OCI-LY1 (cell line): ENCODE data around the gene GTF3C1.

Source experiments
- H2AFZ ChIP-seq: fragments of 200-600 bp; sonication (generic), shearing (Covaris generic); 2 replicates; pipeline ENCODE4 v1.6.0; 2014; ENCODE audit warnings: antibody characterized with exemption, mild to moderate bottlenecking, low read length
- H3F3A ChIP-seq: fragments of 200-600 bp; sonication (generic), shearing (Covaris generic); 2 replicates; pipeline ENCODE4 v1.6.0; 2014; ENCODE audit warnings: mild to moderate bottlenecking, antibody characterized with exemption, low read length, moderate library complexity; ENCODE audit not compliant: insufficient read depth
- H3K27ac ChIP-seq: fragments of 200-600 bp; sonication (generic); 2 replicates; pipeline ENCODE4 v1.5.1; 2014; ENCODE audit warnings: low read length, mixed run types, mild to moderate bottlenecking, low read depth; ENCODE audit not compliant: poor library complexity, severe bottlenecking
- H3K27me3 ChIP-seq: fragments of 200-600 bp; sonication (generic); 2 replicates; pipeline ENCODE4 v1.6.0; 2014; ENCODE audit warnings: antibody characterized with exemption, mild to moderate bottlenecking, low read length, moderate library complexity; ENCODE audit not compliant: insufficient read depth
- H3K36me3 ChIP-seq: fragments of 200-600 bp; sonication (generic); 2 replicates; pipeline ENCODE4 v1.6.1; 2014; ENCODE audit warnings: mild to moderate bottlenecking, antibody characterized with exemption, low read length, moderate library complexity, mixed read lengths; ENCODE audit not compliant: insufficient read depth
- H3K4me1 ChIP-seq: fragments of 200-600 bp; sonication (generic); 2 replicates; pipeline ENCODE4 v1.5.1; 2014; ENCODE audit warnings: mild to moderate bottlenecking, low read length, moderate library complexity; ENCODE audit not compliant: insufficient read depth, severe bottlenecking
- H3K4me2 ChIP-seq: fragments of 200-600 bp; sonication (generic), shearing (Covaris generic); 2 replicates; pipeline ENCODE4 v1.6.1; 2014; ENCODE audit warnings: low read length
- H3K4me3 ChIP-seq: fragments of 200-600 bp; sonication (generic); 2 replicates; pipeline ENCODE4 v1.5.1; 2014; ENCODE audit warnings: low read length, low read depth, mild to moderate bottlenecking, mixed read lengths; ENCODE audit not compliant: poor library complexity, severe bottlenecking
- H3K79me2 ChIP-seq: fragments of 200-600 bp; shearing (Covaris generic); 2 replicates; pipeline ENCODE4 v1.6.1; 2016; ENCODE audit warnings: mixed run types, low read length, mixed read lengths; ENCODE audit not compliant: insufficient read depth
- H3K9ac ChIP-seq: fragments of 200-600 bp; sonication (generic), shearing (Covaris generic); 2 replicates; pipeline ENCODE4 v1.6.1; 2014; ENCODE audit warnings: mild to moderate bottlenecking, low read length, mixed read lengths
- H3K9me2 ChIP-seq: fragments of 200-600 bp; sonication (generic), shearing (Covaris generic); 2 replicates; pipeline ENCODE4 v1.6.1; 2014; ENCODE audit warnings: low read depth, mild to moderate bottlenecking, low read length, mixed read lengths
- H3K9me3 ChIP-seq: fragments of 200-600 bp; shearing (Covaris generic); 2 replicates; pipeline ENCODE4 v1.6.1; 2014; ENCODE audit warnings: low read length, mixed read lengths
- H4K20me1 ChIP-seq: fragments of 200-600 bp; sonication (generic), shearing (Covaris generic); 2 replicates; pipeline ENCODE4 v1.6.0; 2016; ENCODE audit warnings: mild to moderate bottlenecking, low read length; ENCODE audit not compliant: insufficient read depth
- EZH2 ChIP-seq: fragments of 200-600 bp; sonication (generic), shearing (Covaris generic); IDR thresholded peaks from 2 replicates; pipeline ENCODE4 v1.8.0; 2017; ENCODE audit warnings: borderline replicate concordance, mixed run types, mild to moderate bottlenecking, antibody characterized with exemption, low read length, moderate library complexity, mixed read lengths
- TF ChIP-seq, protein P1 (sequence below): fragments of 200-600 bp; sonication (generic), shearing (Covaris generic); IDR thresholded peaks from 2 replicates; pipeline ENCODE4 v1.5.1; 2017; ENCODE audit warnings: mild to moderate bottlenecking, antibody characterized with exemption, low read length, moderate library complexity, mixed read lengths

The GTF3C1 gene

GRCh38 chr16:27543801-27544200 lies 5.9 kb downstream of the GTF3C1 start:
- no peaks in the 10 kb centered on the region for H3K27me3 ChIP-seq
- no peaks in the 10 kb centered on the region for H3F3A ChIP-seq
- no peaks in the 10 kb centered on the region for H3K9me3 ChIP-seq
- H2AFZ ChIP-seq, result no peak overlapping the region
- peaks cover 11% of the 10 kb centered on the region for H3K4me1 ChIP-seq
- H3K9me2 ChIP-seq, result no peaks in the 10 kb centered on the region
- H3K4me2 ChIP-seq, result no peak overlapping the region
- peaks cover 4% of the 10 kb centered on the region; the same call in 1 of the 2 replicates for H3K79me2 ChIP-seq
- no peak overlapping the region for H3K9ac ChIP-seq
- H3K36me3 ChIP-seq, result peaks cover 59% of the 10 kb centered on the region
- no peak overlapping the region for H3K4me3 ChIP-seq
- TF ChIP-seq EZH2, result no peak
- TF ChIP-seq, protein P1, sequence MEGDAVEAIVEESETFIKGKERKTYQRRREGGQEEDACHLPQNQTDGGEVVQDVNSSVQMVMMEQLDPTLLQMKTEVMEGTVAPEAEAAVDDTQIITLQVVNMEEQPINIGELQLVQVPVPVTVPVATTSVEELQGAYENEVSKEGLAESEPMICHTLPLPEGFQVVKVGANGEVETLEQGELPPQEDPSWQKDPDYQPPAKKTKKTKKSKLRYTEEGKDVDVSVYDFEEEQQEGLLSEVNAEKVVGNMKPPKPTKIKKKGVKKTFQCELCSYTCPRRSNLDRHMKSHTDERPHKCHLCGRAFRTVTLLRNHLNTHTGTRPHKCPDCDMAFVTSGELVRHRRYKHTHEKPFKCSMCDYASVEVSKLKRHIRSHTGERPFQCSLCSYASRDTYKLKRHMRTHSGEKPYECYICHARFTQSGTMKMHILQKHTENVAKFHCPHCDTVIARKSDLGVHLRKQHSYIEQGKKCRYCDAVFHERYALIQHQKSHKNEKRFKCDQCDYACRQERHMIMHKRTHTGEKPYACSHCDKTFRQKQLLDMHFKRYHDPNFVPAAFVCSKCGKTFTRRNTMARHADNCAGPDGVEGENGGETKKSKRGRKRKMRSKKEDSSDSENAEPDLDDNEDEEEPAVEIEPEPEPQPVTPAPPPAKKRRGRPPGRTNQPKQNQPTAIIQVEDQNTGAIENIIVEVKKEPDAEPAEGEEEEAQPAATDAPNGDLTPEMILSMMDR, result no peak
- H4K20me1 ChIP-seq, result no peaks in the 10 kb centered on the region
- no peak overlapping the region for H3K27ac ChIP-seq

DNA sequence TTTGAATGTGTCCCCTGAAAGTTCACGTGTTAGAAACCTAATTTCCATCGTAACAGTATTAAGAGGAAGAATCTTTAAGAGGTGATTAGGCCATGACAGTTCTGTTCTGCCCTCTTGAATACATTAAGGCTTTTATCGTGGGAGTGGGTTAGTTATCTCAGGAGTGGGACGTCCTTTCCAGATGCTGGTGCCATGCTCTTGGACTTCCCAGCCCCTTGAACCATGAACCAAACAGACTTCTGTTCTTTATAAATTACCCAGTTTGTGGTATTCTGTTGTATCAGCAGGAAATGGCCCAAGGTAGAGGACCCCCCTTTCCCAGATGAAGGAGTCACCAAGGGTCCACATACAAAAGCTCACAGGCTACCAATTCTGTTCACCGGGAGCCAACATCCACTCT lies 10.1 kb downstream of the GTF3C1 start:
- H2AFZ ChIP-seq, result no peak overlapping the region
- H3K4me1 ChIP-seq, result no peaks in the 10 kb centered on the region
- peaks cover 86% of the 10 kb centered on the region for H3K36me3 ChIP-seq
- no peaks in the 10 kb centered on the region for H3F3A ChIP-seq
- no peak overlapping the region for H3K9ac ChIP-seq
- H3K27ac ChIP-seq, result no peak overlapping the region
- H3K4me3 ChIP-seq, result no peak overlapping the region
- H3K79me2 ChIP-seq, result no peaks in the 10 kb centered on the region
- H4K20me1 ChIP-seq, result no peaks in the 10 kb centered on the region
- TF ChIP-seq EZH2, result no peak
- TF ChIP-seq, protein P1, result no peak
- H3K4me2 ChIP-seq, result no peak overlapping the region
- H3K9me3 ChIP-seq, result no peaks in the 10 kb centered on the region
- H3K9me2 ChIP-seq, result no peaks in the 10 kb centered on the region
- H3K27me3 ChIP-seq, result no peaks in the 10 kb centered on the region

DNA sequence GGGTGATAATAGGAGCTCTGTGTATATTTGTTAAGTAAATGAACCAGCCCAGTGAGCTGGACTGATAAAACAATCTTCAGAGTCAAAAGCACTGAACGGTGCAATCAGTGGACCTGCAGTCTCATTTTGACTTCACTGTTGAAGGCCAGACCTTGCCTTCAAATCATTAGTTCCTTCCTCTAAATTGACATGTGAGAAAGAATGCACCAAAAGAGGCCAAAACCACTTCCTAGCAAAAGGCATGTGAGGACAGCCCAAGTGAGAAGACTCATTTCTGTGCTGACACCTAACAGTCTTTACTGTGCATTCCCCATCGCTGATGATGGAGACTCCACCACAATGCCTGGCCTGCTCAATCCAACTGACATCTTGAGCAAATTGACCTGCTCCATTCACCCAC lies 10.6 kb downstream of the GTF3C1 start:
- H3K9ac ChIP-seq, result no peak overlapping the region
- peaks cover 86% of the 10 kb centered on the region for H3K36me3 ChIP-seq
- H3F3A ChIP-seq, result no peaks in the 10 kb centered on the region
- no peaks in the 10 kb centered on the region for H3K9me3 ChIP-seq
- no peaks in the 10 kb centered on the region for H4K20me1 ChIP-seq
- H3K9me2 ChIP-seq, result no peaks in the 10 kb centered on the region
- TF ChIP-seq, protein P1, result no peak
- no peak for TF ChIP-seq EZH2
- no peaks in the 10 kb centered on the region for H3K79me2 ChIP-seq
- H3K27me3 ChIP-seq, result no peaks in the 10 kb centered on the region
- no peak overlapping the region for H3K4me2 ChIP-seq
- no peaks in the 10 kb centered on the region for H3K4me1 ChIP-seq
- H2AFZ ChIP-seq, result no peak overlapping the region
- H3K27ac ChIP-seq, result no peak overlapping the region
- no peak overlapping the region for H3K4me3 ChIP-seq
